IMR-90 (cell line): ENCODE data around the gene GJA5. TPM values are rescaled to one million over a fixed set of nuclear protein-coding genes. Genes with fewer than 3 reads are reported as not detected.

Source experiments
- ATAC-seq: fragments of 200-7000 bp; cut with Tn5 transposase; 2 replicates; pipeline ENCODE4 v1.9.1; 2020; ENCODE audit warnings: low read depth, mild to moderate bottlenecking, moderate library complexity
- BruUV-seq: library from RNA; stranded (reverse); fragments of 400-500 nt; replicated peaks from 2 replicates; lab custom pipeline; 2021; lab: Mats Ljungman, UMichigan
- CTCF ChIA-PET: fragments of 300-600 bp; formaldehyde crosslinking; extraction: SDS; loops from one replicate; lab custom pipeline; 2021; ENCODE audit warnings: antibody characterized with exemption; lab: Yijun Ruan, JAX
- POLR2A ChIA-PET: fragments of 300-600 bp; sonication (Branson Sonifier 250); formaldehyde crosslinking; loops from one replicate; lab custom pipeline; 2022; ENCODE audit warnings: antibody characterized with exemption; ENCODE audit not compliant: unreplicated experiment; lab: Charles Lee
- DNase-seq: peaks from one replicate; pipeline ENCODE4 v3.0.0; 2013
- H2AFZ ChIP-seq: replicated peaks from 2 replicates; pipeline ENCODE3; 2013; ENCODE audit warnings: low read length, mild to moderate bottlenecking; ENCODE audit not compliant: poor library complexity
- H2AK5ac ChIP-seq: 2 replicates; pipeline ENCODE4 v1.6.1; 2013; ENCODE audit warnings: low read depth, low read length, inconsistent platforms
- H2AK9ac ChIP-seq: replicated peaks from 2 replicates; pipeline ENCODE3; 2013; ENCODE audit warnings: mild to moderate bottlenecking, low read depth, low read length, moderate library complexity; ENCODE audit not compliant: poor library complexity
- H2BK120ac ChIP-seq: 2 replicates; pipeline ENCODE4 v1.6.1; 2013; ENCODE audit warnings: low read depth, low read length, inconsistent platforms
- H2BK15ac ChIP-seq: 3 replicates; pipeline ENCODE4 v1.6.1; 2013; ENCODE audit warnings: low read depth, low read length, inconsistent platforms
- H2BK20ac ChIP-seq: 2 replicates; pipeline ENCODE4 v1.6.1; 2013; ENCODE audit warnings: low read depth, mild to moderate bottlenecking, inconsistent platforms, low read length, moderate library complexity
- H2BK5ac ChIP-seq: 2 replicates; pipeline ENCODE4 v1.6.1; 2013; ENCODE audit warnings: mild to moderate bottlenecking, low read depth, low read length, inconsistent platforms; ENCODE audit not compliant: poor library complexity, severe bottlenecking
- H3K14ac ChIP-seq: replicated peaks from 2 replicates; pipeline ENCODE4 v1.6.1; 2013; ENCODE audit warnings: low read depth, low read length, inconsistent platforms
- H3K18ac ChIP-seq: 2 replicates; pipeline ENCODE4 v1.6.1; 2013; ENCODE audit warnings: low read depth, low read length, control low read depth
- H3K23ac ChIP-seq: 2 replicates; pipeline ENCODE4 v1.6.1; 2013; ENCODE audit warnings: low read depth, low read length, inconsistent platforms
- H3K27ac ChIP-seq: 2 replicates; pipeline ENCODE4 v1.5.1; 2013; ENCODE audit warnings: mild to moderate bottlenecking, control low read depth, low read length; ENCODE audit not compliant: insufficient read depth
- H3K27me3 ChIP-seq: 2 replicates; pipeline ENCODE4 v1.6.1; 2013; ENCODE audit warnings: low read length; ENCODE audit not compliant: control insufficient read depth, insufficient read depth
- H3K36me3 ChIP-seq: 2 replicates; pipeline ENCODE4 v1.6.1; 2013; ENCODE audit warnings: low read length, mixed read lengths; ENCODE audit not compliant: control insufficient read depth, insufficient read depth
- H3K4ac ChIP-seq: 2 replicates; pipeline ENCODE4 v1.6.1; 2013; ENCODE audit warnings: low read depth, low read length, inconsistent platforms
- H3K4me1 ChIP-seq: 2 replicates; pipeline ENCODE4 v1.6.1; 2013; ENCODE audit warnings: low read length, mixed read lengths; ENCODE audit not compliant: control insufficient read depth, insufficient read depth
- H3K4me2 ChIP-seq: 2 replicates; pipeline ENCODE4 v1.6.1; 2013; ENCODE audit warnings: low read depth, mild to moderate bottlenecking, control low read depth, low read length, moderate library complexity
- H3K4me3 ChIP-seq: 2 replicates; pipeline ENCODE4 v1.5.1; 2013; ENCODE audit warnings: low read depth, mild to moderate bottlenecking, control low read depth, low read length, moderate library complexity; ENCODE audit not compliant: insufficient read depth
- H3K56ac ChIP-seq: 2 replicates; pipeline ENCODE4 v1.6.1; 2013; ENCODE audit warnings: low read length, inconsistent platforms; ENCODE audit not compliant: insufficient read depth; ENCODE audit errors: extremely low read depth
- H3K79me1 ChIP-seq, 2 experiments: 2 replicates each; pipeline ENCODE4 v1.6.1; 2013; ENCODE audit warnings: low read length in 2 of 2, inconsistent platforms in 1 of 2, low read depth in 1 of 2
- H3K9ac ChIP-seq: 2 replicates; pipeline ENCODE4 v1.6.1; 2013; ENCODE audit warnings: low read depth, low read length, control low read depth
- H3K9me1 ChIP-seq: 2 replicates; pipeline ENCODE4 v1.6.1; 2013; ENCODE audit warnings: low read length, inconsistent platforms; ENCODE audit not compliant: insufficient read depth
- H3K9me3 ChIP-seq: 2 replicates; pipeline ENCODE4 v1.6.1; 2013; ENCODE audit warnings: low read length; ENCODE audit not compliant: control insufficient read depth, insufficient read depth
- H4K20me1 ChIP-seq: 2 replicates; pipeline ENCODE4 v1.6.1; 2013; ENCODE audit warnings: low read length, inconsistent platforms; ENCODE audit not compliant: insufficient read depth
- H4K5ac ChIP-seq: 2 replicates; pipeline ENCODE4 v1.6.1; 2013; ENCODE audit warnings: mild to moderate bottlenecking, low read depth, low read length, control low read depth
- H4K8ac ChIP-seq, 2 experiments: 2 replicates each; pipeline ENCODE4 v1.6.1; 2013; ENCODE audit warnings: low read depth in 2 of 2, low read length in 2 of 2, control low read depth in 1 of 2, inconsistent platforms in 1 of 2
- H4K91ac ChIP-seq: 2 replicates; pipeline ENCODE4 v1.6.1; 2013; ENCODE audit warnings: low read depth, low read length, inconsistent platforms; ENCODE audit not compliant: insufficient read depth
- BHLHE40 ChIP-seq: fragments of 150-350 bp; IDR thresholded peaks from 2 replicates; pipeline ENCODE4 v1.6.1; 2016; ENCODE audit warnings: mild to moderate bottlenecking, low read depth, low read length
- CEBPB ChIP-seq: IDR thresholded peaks from 2 replicates; pipeline ENCODE4 v1.6.1; 2012; ENCODE audit warnings: low read depth, low read length, improper control_type of control experiment
- CHD1 ChIP-seq: IDR thresholded peaks from 2 replicates; pipeline ENCODE4 v1.6.1; 2012; ENCODE audit warnings: low read depth, low read length, improper control_type of control experiment
- FOS ChIP-seq: fragments of 150-350 bp; IDR thresholded peaks from 2 replicates; pipeline ENCODE4 v1.6.1; 2016; ENCODE audit warnings: low read depth, low read length
- MAZ ChIP-seq: IDR thresholded peaks from 2 replicates; pipeline ENCODE4 v1.6.1; 2012; ENCODE audit warnings: low read depth, mild to moderate bottlenecking, low read length, improper control_type of control experiment, moderate library complexity, borderline replicate concordance
- NFE2L2 ChIP-seq: fragments of 150-350 bp; IDR thresholded peaks from 2 replicates; pipeline ENCODE4 v1.6.1; 2016; ENCODE audit warnings: low read depth, mild to moderate bottlenecking, low read length
- POLR2A ChIP-seq: IDR thresholded peaks from 2 replicates; pipeline ENCODE4 v1.6.1; 2012; ENCODE audit warnings: mild to moderate bottlenecking, low read depth, low read length
- SMC3 ChIP-seq: fragments of 150-350 bp; IDR thresholded peaks from 2 replicates; pipeline ENCODE4 v1.6.1; 2016; ENCODE audit warnings: low read depth, mild to moderate bottlenecking, antibody characterized with exemption, low read length, moderate library complexity
- WGBS, 2 experiments: methylation state at CpG; one replicate each; pipeline versions ENCODE4 v1.1.5 to v1.1.7; 2013; ENCODE audit warnings: missing lambda C conversion rate in 2 of 2; ENCODE audit not compliant: insufficient read length in 1 of 2; ENCODE audit errors: extremely low coverage in 2 of 2; 5-methylcytosine and 5-hydroxymethylcytosine counted together
- dilution Hi-C: fragments of 300-500 bp; cut with HindIII; formaldehyde crosslinking; loops from one replicate; pipeline ENCODE4 v1.14.3; 2018; ENCODE audit warnings: low sequenced_read_pairs; ENCODE audit not compliant: unreplicated experiment
- in situ Hi-C: fragments of 300-500 bp; cut with MboI; formaldehyde crosslinking; loops from 3 replicates; pipeline ENCODE4 v1.14.3; 2019; ENCODE audit warnings: low sequenced_read_pairs, inconsistent platforms, mixed read lengths
- intact Hi-C: fragments of 100-400 bp; cut with micrococcal nuclease; formaldehyde crosslinking; loops from 2 replicates; pipeline ENCODE4 v1.10.0; 2022
- polyA plus RNA-seq, 3 experiments: library from polyadenylated mRNA; depleted of rRNA; stranded (reverse); fragments of >200 nt; gene quantifications; 2 replicates each; pipeline ENCODE4 v1.2.3, GENCODE V29; 2012; ENCODE audit warnings: low replicate concordance in 1 of 3
- total RNA-seq: library from RNA; depleted of rRNA; stranded (reverse); fragments of >200 nt; gene quantifications from 2 replicates; pipeline ENCODE4 v1.2.3, GENCODE V29; 2012
- TF ChIP-seq, protein P1 (sequence below): conservative IDR thresholded peaks from 2 replicates; pipeline ENCODE4 v1.5.1; 2012; ENCODE audit warnings: mild to moderate bottlenecking, low read depth, low read length, improper control_type of control experiment
- TF ChIP-seq, protein P2 (sequence below): fragments of 150-350 bp; IDR thresholded peaks from 2 replicates; pipeline ENCODE4 v1.6.1; 2017; ENCODE audit warnings: mild to moderate bottlenecking, antibody characterized with exemption, low read length, low read depth

Gene GJA5
- total and polyA plus RNA-seq, 2 of the 4 experiments (the other 2 are of a cell fraction), result not detected

DNA sequence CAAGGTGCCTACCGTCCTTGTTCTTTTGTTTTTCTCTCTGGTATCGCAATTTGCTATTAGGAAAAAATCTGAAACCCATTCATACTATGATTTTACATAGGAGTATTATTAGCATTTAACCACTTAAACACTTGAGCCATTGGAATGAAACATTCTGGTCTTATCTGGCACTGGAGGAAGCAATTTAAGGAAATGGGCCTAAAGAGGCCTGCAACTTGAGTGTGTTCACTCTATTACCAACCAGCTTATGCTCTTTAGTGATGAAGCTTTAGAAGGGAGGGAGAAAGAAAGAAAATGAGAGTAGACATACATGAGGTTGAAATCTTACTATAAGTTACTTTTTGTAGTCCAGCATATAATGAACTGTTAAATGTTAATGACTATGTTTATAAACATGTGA lies 5.7 kb downstream of the GJA5 start:
- Histone ChIP-seq H4K91ac (no peak overlapping the region), H4K20me1 (no peaks in the 10 kb centered on the region), H3K4me3 (no peak overlapping the region), H3K18ac (no peak overlapping the region), H2AFZ (no peak overlapping the region), H2BK5ac (no peak overlapping the region), H3K27me3 (no peaks in the 10 kb centered on the region), H2BK15ac (no peak overlapping the region), H3K23ac (no peak overlapping the region), H2AK5ac (no peak overlapping the region), H4K5ac (no peak overlapping the region), H2BK120ac (no peak overlapping the region), H2BK20ac (no peak overlapping the region), H3K9ac (no peak overlapping the region), H3K56ac (no peak overlapping the region), H3K14ac (no peak overlapping the region), H3K36me3 (no peaks in the 10 kb centered on the region), H4K8ac (no peak overlapping the region), H3K27ac (no peak overlapping the region), H3K4me1 (no peaks in the 10 kb centered on the region), H3K79me1 (no peaks in the 10 kb centered on the region), H2AK9ac (no peak overlapping the region), H3K9me3 (no peaks in the 10 kb centered on the region), H3K4ac (no peak overlapping the region), H3K9me1 (no peaks in the 10 kb centered on the region), H3K4me2 (no peak overlapping the region)
- intact Hi-C loops (no loop called here), in situ Hi-C loops (no loop called here), dilution Hi-C loops (no loop called here)
- DNase-seq (no peak), ATAC-seq (no peak)
- TF ChIP-seq, protein P1, sequence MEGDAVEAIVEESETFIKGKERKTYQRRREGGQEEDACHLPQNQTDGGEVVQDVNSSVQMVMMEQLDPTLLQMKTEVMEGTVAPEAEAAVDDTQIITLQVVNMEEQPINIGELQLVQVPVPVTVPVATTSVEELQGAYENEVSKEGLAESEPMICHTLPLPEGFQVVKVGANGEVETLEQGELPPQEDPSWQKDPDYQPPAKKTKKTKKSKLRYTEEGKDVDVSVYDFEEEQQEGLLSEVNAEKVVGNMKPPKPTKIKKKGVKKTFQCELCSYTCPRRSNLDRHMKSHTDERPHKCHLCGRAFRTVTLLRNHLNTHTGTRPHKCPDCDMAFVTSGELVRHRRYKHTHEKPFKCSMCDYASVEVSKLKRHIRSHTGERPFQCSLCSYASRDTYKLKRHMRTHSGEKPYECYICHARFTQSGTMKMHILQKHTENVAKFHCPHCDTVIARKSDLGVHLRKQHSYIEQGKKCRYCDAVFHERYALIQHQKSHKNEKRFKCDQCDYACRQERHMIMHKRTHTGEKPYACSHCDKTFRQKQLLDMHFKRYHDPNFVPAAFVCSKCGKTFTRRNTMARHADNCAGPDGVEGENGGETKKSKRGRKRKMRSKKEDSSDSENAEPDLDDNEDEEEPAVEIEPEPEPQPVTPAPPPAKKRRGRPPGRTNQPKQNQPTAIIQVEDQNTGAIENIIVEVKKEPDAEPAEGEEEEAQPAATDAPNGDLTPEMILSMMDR, result no peak
- TF ChIP-seq CEBPB (no peak), POLR2A (no peak), FOS (no peak), BHLHE40 (no peak), CHD1 (no peak), MAZ (no peak), NFE2L2 (no peak), SMC3 (no peak)
- TF ChIP-seq, protein P2, sequence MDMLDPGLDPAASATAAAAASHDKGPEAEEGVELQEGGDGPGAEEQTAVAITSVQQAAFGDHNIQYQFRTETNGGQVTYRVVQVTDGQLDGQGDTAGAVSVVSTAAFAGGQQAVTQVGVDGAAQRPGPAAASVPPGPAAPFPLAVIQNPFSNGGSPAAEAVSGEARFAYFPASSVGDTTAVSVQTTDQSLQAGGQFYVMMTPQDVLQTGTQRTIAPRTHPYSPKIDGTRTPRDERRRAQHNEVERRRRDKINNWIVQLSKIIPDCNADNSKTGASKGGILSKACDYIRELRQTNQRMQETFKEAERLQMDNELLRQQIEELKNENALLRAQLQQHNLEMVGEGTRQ, result no peak
- POLR2A ChIA-PET, result no interaction called here
- no TSS peak for BruUV-seq
- WGBS, 2 experiments, result no CpG with 5 or more reads among the region's 2 CpGs
- CTCF ChIA-PET, result no interaction called here
